ENCODE measurements around the gene HLA-DQA1. TPM values are rescaled to one million over a fixed set of nuclear protein-coding genes. Genes with fewer than 3 reads are reported as not detected.

HLA-DQA1 gene
- total RNA-seq, 1 donor from 2014 or later = not detected

DNA sequence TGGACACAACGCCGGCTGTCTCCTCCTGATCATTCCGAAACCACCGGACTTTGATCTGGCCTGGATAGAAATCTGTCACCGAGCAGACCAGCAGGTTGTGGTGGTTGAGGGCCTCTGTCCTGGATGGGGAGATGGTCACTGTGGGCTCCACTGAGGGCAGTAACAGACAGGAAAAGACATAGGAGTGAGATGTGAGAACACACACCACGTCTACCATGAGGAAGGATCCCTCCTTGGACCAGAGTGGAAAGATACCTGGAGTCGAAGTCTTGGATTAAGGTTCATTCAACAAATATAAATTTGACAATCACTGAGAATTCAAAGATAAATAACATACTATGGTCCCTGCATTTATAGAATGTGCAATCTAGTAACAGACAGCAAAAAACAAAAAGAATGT, 24.9 kb downstream of the HLA-DQA1 start:
- peaks cover 27% of the 10 kb centered on the region for H3K27me3 Mint-ChIP-seq (ENCODE audit: insufficient read depth, low read depth)
- H3K9ac ChIP-seq = no peak overlapping the region
- H2AFZ ChIP-seq (replicated peaks) = no peak overlapping the region
- H3K36me3 Mint-ChIP-seq = no peaks in the 10 kb centered on the region
- no peaks in the 10 kb centered on the region for H3K9me3 Mint-ChIP-seq
- TF ChIP-seq, protein P1, sequence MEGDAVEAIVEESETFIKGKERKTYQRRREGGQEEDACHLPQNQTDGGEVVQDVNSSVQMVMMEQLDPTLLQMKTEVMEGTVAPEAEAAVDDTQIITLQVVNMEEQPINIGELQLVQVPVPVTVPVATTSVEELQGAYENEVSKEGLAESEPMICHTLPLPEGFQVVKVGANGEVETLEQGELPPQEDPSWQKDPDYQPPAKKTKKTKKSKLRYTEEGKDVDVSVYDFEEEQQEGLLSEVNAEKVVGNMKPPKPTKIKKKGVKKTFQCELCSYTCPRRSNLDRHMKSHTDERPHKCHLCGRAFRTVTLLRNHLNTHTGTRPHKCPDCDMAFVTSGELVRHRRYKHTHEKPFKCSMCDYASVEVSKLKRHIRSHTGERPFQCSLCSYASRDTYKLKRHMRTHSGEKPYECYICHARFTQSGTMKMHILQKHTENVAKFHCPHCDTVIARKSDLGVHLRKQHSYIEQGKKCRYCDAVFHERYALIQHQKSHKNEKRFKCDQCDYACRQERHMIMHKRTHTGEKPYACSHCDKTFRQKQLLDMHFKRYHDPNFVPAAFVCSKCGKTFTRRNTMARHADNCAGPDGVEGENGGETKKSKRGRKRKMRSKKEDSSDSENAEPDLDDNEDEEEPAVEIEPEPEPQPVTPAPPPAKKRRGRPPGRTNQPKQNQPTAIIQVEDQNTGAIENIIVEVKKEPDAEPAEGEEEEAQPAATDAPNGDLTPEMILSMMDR (IDR thresholded peaks at IDR 0.05) = no peak
- TF ChIP-seq EZH2 (IDR thresholded peaks at IDR 0.05) (no peak), EZH2phosphoT487 (IDR thresholded peaks at IDR 0.05) (no peak)
- no peaks in the 10 kb centered on the region for H3K4me1 ChIP-seq
- H3K4me1 Mint-ChIP-seq = peaks cover 12% of the 10 kb centered on the region
- H3K79me2 ChIP-seq (ENCODE audit: low read depth) = no peaks in the 10 kb centered on the region
- H3K27me3 ChIP-seq = peaks cover 10% of the 10 kb centered on the region
- no peaks in the 10 kb centered on the region for H3K9me3 ChIP-seq (ENCODE audit: low read depth)
- no peaks in the 10 kb centered on the region for H4K20me1 ChIP-seq (ENCODE audit: low read depth)
- no peaks in the 10 kb centered on the region for H3K36me3 ChIP-seq
- DNase-seq (ENCODE audit: low spot score) = no peak
- H3K4me3 ChIP-seq = no peak overlapping the region
- no peak overlapping the region for H3K4me3 Mint-ChIP-seq
- H3K4me2 ChIP-seq = no peak overlapping the region
- H3K27ac ChIP-seq = no peak overlapping the region
- H3F3A ChIP-seq (ENCODE audit: low read depth) = no peaks in the 10 kb centered on the region
- no peak overlapping the region for H3K27ac Mint-ChIP-seq

- Histone ChIP-seq H3K4me3 (no peak overlapping the region), H3K27ac (no peak overlapping the region), H3K27me3 (peaks cover 10% of the 10 kb centered on the region), H3K9ac (no peak overlapping the region), H3K79me2 (ENCODE audit: low read depth) (no peaks in the 10 kb centered on the region), H2AFZ (replicated peaks) (no peak overlapping the region), H4K20me1 (ENCODE audit: low read depth) (no peaks in the 10 kb centered on the region), H3K4me1 (no peaks in the 10 kb centered on the region), H3K36me3 (no peaks in the 10 kb centered on the region), H3F3A (ENCODE audit: low read depth) (no peaks in the 10 kb centered on the region), H3K9me3 (ENCODE audit: low read depth) (no peaks in the 10 kb centered on the region), H3K4me2 (no peak overlapping the region)
- no peak for DNase-seq (ENCODE audit: low spot score)
- Mint-ChIP-seq H3K36me3 (no peaks in the 10 kb centered on the region), H3K4me3 (no peak overlapping the region), H3K27ac (no peak overlapping the region), H3K9me3 (no peaks in the 10 kb centered on the region), H3K4me1 (peaks cover 11% of the 10 kb centered on the region), H3K27me3 (ENCODE audit: insufficient read depth, low read depth) (peaks cover 26% of the 10 kb centered on the region)
- TF ChIP-seq EZH2 (IDR thresholded peaks at IDR 0.05) (no peak), EZH2phosphoT487 (IDR thresholded peaks at IDR 0.05) (no peak)
- TF ChIP-seq, protein P1 (IDR thresholded peaks at IDR 0.05) = no peak
Observed at GRCh38 chr6:32662836-32663235, 25.6 kb downstream of the HLA-DQA1 start.

DNA sequence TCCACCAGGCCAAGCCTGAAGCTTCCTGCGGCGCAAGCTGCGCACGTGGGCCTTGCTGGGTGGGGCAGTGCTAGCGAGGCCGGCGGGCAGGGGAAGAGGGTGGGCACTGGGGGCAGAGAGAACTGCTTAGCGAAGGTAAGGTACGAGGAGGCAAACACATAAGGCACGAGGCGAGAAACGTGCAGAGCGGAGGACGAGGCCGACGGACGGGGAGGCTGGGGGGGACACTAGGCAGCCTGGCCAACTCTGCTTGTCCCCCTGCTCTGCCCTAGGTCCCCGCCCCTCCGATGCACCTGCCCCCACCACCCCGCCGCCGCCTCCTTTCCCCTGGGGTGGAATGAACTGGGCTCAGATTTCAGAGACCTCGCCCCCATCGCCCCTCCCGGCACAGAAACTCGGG, 27.1 kb downstream of the HLA-DQA1 start:
- Mint-ChIP-seq H3K27me3 (ENCODE audit: insufficient read depth, low read depth) (peaks cover 29% of the 10 kb centered on the region), H3K4me3 (no peak overlapping the region), H3K27ac (no peak overlapping the region), H3K4me1 (peaks cover 11% of the 10 kb centered on the region), H3K9me3 (no peaks in the 10 kb centered on the region), H3K36me3 (peaks cover 2% of the 10 kb centered on the region)
- H3K4me3 ChIP-seq = no peak overlapping the region
- no peaks in the 10 kb centered on the region for H3K79me2 ChIP-seq (ENCODE audit: low read depth)
- no peak overlapping the region for H3K27ac ChIP-seq
- peaks cover 10% of the 10 kb centered on the region for H3K27me3 ChIP-seq
- H3K9me3 ChIP-seq (ENCODE audit: low read depth) = no peaks in the 10 kb centered on the region
- TF ChIP-seq EZH2 (IDR thresholded peaks at IDR 0.05) = no peak
- TF ChIP-seq, protein P1 (IDR thresholded peaks at IDR 0.05) = no peak
- TF ChIP-seq EZH2phosphoT487 (IDR thresholded peaks at IDR 0.05) = no peak
- H3K4me1 ChIP-seq = no peaks in the 10 kb centered on the region
- no peak overlapping the region for H3K4me2 ChIP-seq
- H3K9ac ChIP-seq = no peak overlapping the region
- H2AFZ ChIP-seq (replicated peaks) = no peak overlapping the region
- H3F3A ChIP-seq (ENCODE audit: low read depth) = no peaks in the 10 kb centered on the region
- H4K20me1 ChIP-seq (ENCODE audit: low read depth) = no peaks in the 10 kb centered on the region
- no peaks in the 10 kb centered on the region for H3K36me3 ChIP-seq
- DNase-seq (ENCODE audit: low spot score) = no peak

All from neural progenitor cell (in vitro differentiated cells).